ENCODE measurements around the gene ZSCAN22.

DNA sequence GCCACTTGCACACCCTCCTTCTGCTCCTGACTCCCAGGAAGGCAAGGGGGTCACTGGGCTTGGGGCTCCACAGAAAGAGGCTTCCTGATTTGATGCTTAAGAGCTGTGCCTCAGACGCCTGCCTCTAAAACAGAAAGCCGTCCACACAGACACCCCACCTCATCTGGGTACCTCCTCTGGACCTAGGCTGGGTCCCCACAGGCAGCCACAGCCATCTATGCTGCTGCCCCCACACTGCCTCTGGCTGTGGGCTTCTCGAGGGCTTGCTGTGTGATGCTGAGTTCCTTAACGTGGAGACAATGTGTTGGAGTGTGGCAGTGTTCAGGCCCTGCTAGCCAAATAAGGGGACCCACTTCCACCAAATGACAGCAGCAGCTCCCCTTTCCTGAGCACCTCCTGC is 8.5 kb upstream of the ZSCAN22 start:
- TF ChIP-seq, protein P1, sequence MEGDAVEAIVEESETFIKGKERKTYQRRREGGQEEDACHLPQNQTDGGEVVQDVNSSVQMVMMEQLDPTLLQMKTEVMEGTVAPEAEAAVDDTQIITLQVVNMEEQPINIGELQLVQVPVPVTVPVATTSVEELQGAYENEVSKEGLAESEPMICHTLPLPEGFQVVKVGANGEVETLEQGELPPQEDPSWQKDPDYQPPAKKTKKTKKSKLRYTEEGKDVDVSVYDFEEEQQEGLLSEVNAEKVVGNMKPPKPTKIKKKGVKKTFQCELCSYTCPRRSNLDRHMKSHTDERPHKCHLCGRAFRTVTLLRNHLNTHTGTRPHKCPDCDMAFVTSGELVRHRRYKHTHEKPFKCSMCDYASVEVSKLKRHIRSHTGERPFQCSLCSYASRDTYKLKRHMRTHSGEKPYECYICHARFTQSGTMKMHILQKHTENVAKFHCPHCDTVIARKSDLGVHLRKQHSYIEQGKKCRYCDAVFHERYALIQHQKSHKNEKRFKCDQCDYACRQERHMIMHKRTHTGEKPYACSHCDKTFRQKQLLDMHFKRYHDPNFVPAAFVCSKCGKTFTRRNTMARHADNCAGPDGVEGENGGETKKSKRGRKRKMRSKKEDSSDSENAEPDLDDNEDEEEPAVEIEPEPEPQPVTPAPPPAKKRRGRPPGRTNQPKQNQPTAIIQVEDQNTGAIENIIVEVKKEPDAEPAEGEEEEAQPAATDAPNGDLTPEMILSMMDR (conservative IDR thresholded peaks at IDR 0.05): no peak
- TF ChIP-seq EZH2 (IDR thresholded peaks at IDR 0.05; ENCODE audit: low read depth): no peak

All from PC-9 (cell line).